Stimulated activated naive CD8-positive, alpha-beta T cell treated with anti-CD3 and anti-CD28 coated beads, Interleukin-15, Interleukin-2, amounts not matched to agents 100 ng/mL and 50 ng/mL, for 24 hours (primary cell): ENCODE results near the gene AURKAIP1.

ENCODE experiments used
- H3K27ac Mint-ChIP-seq: one replicate; pipeline ENCODE4 v1.8.0; 2021; ENCODE audit warnings: mild to moderate bottlenecking, mixed read lengths
- H3K27me3 Mint-ChIP-seq: one replicate; pipeline ENCODE4 v1.8.0; 2021; ENCODE audit warnings: mixed read lengths
- H3K36me3 Mint-ChIP-seq: one replicate; pipeline ENCODE4 v1.8.0; 2021; ENCODE audit warnings: low read depth, mixed read lengths
- H3K4me1 Mint-ChIP-seq: one replicate; pipeline ENCODE4 v1.8.0; 2021; ENCODE audit warnings: low read depth, mixed read lengths
- H3K4me3 Mint-ChIP-seq: one replicate; pipeline ENCODE4 v1.8.0; 2021; ENCODE audit warnings: mild to moderate bottlenecking, mixed read lengths
- H3K9me3 Mint-ChIP-seq: one replicate; pipeline ENCODE4 v1.8.0; 2021; ENCODE audit warnings: mixed read lengths

The AURKAIP1 gene

GRCh38 chr1:1332031-1332755 is 42.8 kb downstream of the AURKAIP1 start:
- Mint-ChIP-seq H3K36me3 (no peaks in the 10 kb centered on the region), H3K27me3 (no peaks in the 10 kb centered on the region), H3K9me3 (peaks cover 3% of the 10 kb centered on the region), H3K27ac (no peak overlapping the region), H3K4me1 (peaks cover 3% of the 10 kb centered on the region), H3K4me3 (no peak overlapping the region)

GRCh38 chr1:1331068-1331965 is 43.7 kb downstream of the AURKAIP1 start, which contains the start of gene TAS1R3:
TAS1R3 (plus strand) TSS chr1:1331280; CDS start chr1:1331346, 66 bp downstream.
- Mint-ChIP-seq H3K27me3 (no peaks in the 10 kb centered on the region), H3K27ac (no peak within 1 kb of the TSS), H3K9me3 (peaks cover 3% of the 10 kb centered on the region), H3K4me1 (peaks cover 3% of the 10 kb centered on the region), H3K36me3 (no peaks in the 10 kb centered on the region), H3K4me3 (no peak within 1 kb of the TSS)

- no peaks in the 10 kb centered on the region for H3K27me3 Mint-ChIP-seq
- H3K4me3 Mint-ChIP-seq = no peak overlapping the region
- H3K9me3 Mint-ChIP-seq = peaks cover 3% of the 10 kb centered on the region
- H3K4me1 Mint-ChIP-seq = peaks cover 3% of the 10 kb centered on the region
- no peaks in the 10 kb centered on the region for H3K36me3 Mint-ChIP-seq
- H3K27ac Mint-ChIP-seq = no peak overlapping the region
These were observed 44.5 kb downstream of the AURKAIP1 start for GRCh38 chr1:1330366-1331067.

- H3K9me3 Mint-ChIP-seq = peaks cover 3% of the 10 kb centered on the region
- no peak overlapping the region for H3K4me3 Mint-ChIP-seq
- H3K36me3 Mint-ChIP-seq = no peaks in the 10 kb centered on the region
- H3K27me3 Mint-ChIP-seq = no peaks in the 10 kb centered on the region
- peaks cover 3% of the 10 kb centered on the region for H3K4me1 Mint-ChIP-seq
- peak overlapping the region; percentile 26 for H3K27ac Mint-ChIP-seq
These were observed 45.5 kb downstream of the AURKAIP1 start for GRCh38 chr1:1329304-1330210.

GRCh38 chr1:1328254-1328653 is 46.8 kb downstream of the AURKAIP1 start:
- Mint-ChIP-seq H3K9me3 (peaks cover 3% of the 10 kb centered on the region), H3K4me1 (peaks cover 8% of the 10 kb centered on the region), H3K4me3 (no peak overlapping the region), H3K27ac (no peak overlapping the region), H3K36me3 (peaks cover 5% of the 10 kb centered on the region), H3K27me3 (no peaks in the 10 kb centered on the region)

- Mint-ChIP-seq H3K27me3 (no peaks in the 10 kb centered on the region), H3K36me3 (peaks cover 5% of the 10 kb centered on the region), H3K27ac (no peak overlapping the region), H3K4me3 (no peak overlapping the region), H3K4me1 (peaks cover 16% of the 10 kb centered on the region), H3K9me3 (peaks cover 3% of the 10 kb centered on the region)
These were observed 47.7 kb downstream of the AURKAIP1 start for GRCh38 chr1:1327291-1327690.

GRCh38 chr1:1326075-1326605 is 48.9 kb downstream of the AURKAIP1 start:
- H3K9me3 Mint-ChIP-seq = peaks cover 3% of the 10 kb centered on the region
- no peak overlapping the region for H3K27ac Mint-ChIP-seq
- peak overlapping the region; percentile 71 for H3K4me3 Mint-ChIP-seq
- H3K36me3 Mint-ChIP-seq = peaks cover 5% of the 10 kb centered on the region
- H3K27me3 Mint-ChIP-seq = no peaks in the 10 kb centered on the region
- H3K4me1 Mint-ChIP-seq = peaks cover 20% of the 10 kb centered on the region

GRCh38 chr1:1325288-1326074 is 49.5 kb downstream of the AURKAIP1 start:
- no peaks in the 10 kb centered on the region for H3K27me3 Mint-ChIP-seq
- H3K9me3 Mint-ChIP-seq = peaks cover 3% of the 10 kb centered on the region
- H3K4me3 Mint-ChIP-seq = peak overlapping the region; percentile 71
- peaks cover 5% of the 10 kb centered on the region for H3K36me3 Mint-ChIP-seq
- H3K27ac Mint-ChIP-seq = no peak overlapping the region
- peaks cover 20% of the 10 kb centered on the region for H3K4me1 Mint-ChIP-seq

GRCh38 chr1:1324524-1325287 is 50.3 kb downstream of the AURKAIP1 start, which contains the start of the genes CPTP and INTS11:
CPTP (plus strand) TSS chr1:1324802; CDS start chr1:1326911, 2,109 bp downstream.
INTS11 (minus strand) TSS chr1:1324660; CDS start chr1:1324608, 52 bp downstream.
- H3K4me3 Mint-ChIP-seq = peak within 1 kb of the TSS; percentile 90
- H3K36me3 Mint-ChIP-seq = peaks cover 10% of the 10 kb centered on the region
- H3K27ac Mint-ChIP-seq = peak within 1 kb of the TSS; percentile 93
- H3K9me3 Mint-ChIP-seq = peaks cover under 1% of the 10 kb centered on the region
- no peaks in the 10 kb centered on the region for H3K27me3 Mint-ChIP-seq
- H3K4me1 Mint-ChIP-seq = peaks cover 17% of the 10 kb centered on the region

GRCh38 chr1:1324084-1324523 is 50.9 kb downstream of the AURKAIP1 start:
- H3K36me3 Mint-ChIP-seq = peaks cover 14% of the 10 kb centered on the region
- H3K4me1 Mint-ChIP-seq = peaks cover 16% of the 10 kb centered on the region
- H3K9me3 Mint-ChIP-seq = no peaks in the 10 kb centered on the region
- H3K27me3 Mint-ChIP-seq = no peaks in the 10 kb centered on the region
- peak overlapping the region; percentile 87 for H3K27ac Mint-ChIP-seq
- peak overlapping the region; percentile 85 for H3K4me3 Mint-ChIP-seq
